Prostate gland (tissue), 2 donors: ENCODE measurements around the gene DNAJC16. TPM values are rescaled to one million over a fixed set of nuclear protein-coding genes. Genes with fewer than 3 reads are reported as not detected.

Experiments used
- DNase-seq: peaks from one replicate; pipeline ENCODE4 v3.0.0-alpha.2; 2019; ENCODE audit warnings: low spot score
- H3K27ac ChIP-seq, 2 donors: fragments of 200-600 bp; sonication (generic); 2 replicates each; pipeline ENCODE4 v1.5.1; 2017 to 2019
- H3K27me3 ChIP-seq: fragments of 200-600 bp; sonication (generic); replicated peaks from 2 replicates; pipeline ENCODE4 v1.5.1; 2019; ENCODE audit not compliant: insufficient read depth
- H3K36me3 ChIP-seq, 2 donors: fragments of 200-600 bp; sonication (generic); 1 replicate in 1 of 2; 2 replicates in 1 of 2; pipeline versions ENCODE4 v1.5.1 to v1.8.1; 2017 to 2019
- H3K4me1 ChIP-seq: fragments of 200-600 bp; sonication (generic); replicated peaks from 2 replicates; pipeline ENCODE4 v1.5.1; 2019
- H3K4me3 ChIP-seq, 2 donors: fragments of 200-600 bp; sonication (generic); 2 replicates each; pipeline ENCODE4 v1.5.1; 2017 to 2019
- H3K9me3 ChIP-seq: fragments of 200-600 bp; sonication (generic); 2 replicates; pipeline ENCODE4 v1.5.1; 2017
- POLR2A ChIP-seq: fragments of 450-650 bp; IDR thresholded peaks from one replicate; pipeline ENCODE4 v1.6.1; 2016; ENCODE audit warnings: antibody characterized with exemption, mild to moderate bottlenecking
- POLR2AphosphoS5 ChIP-seq: sonication (generic); formaldehyde crosslinking; IDR thresholded peaks from one replicate; pipeline ENCODE4 v1.6.1; 2017; ENCODE audit warnings: antibody characterized with exemption
- WGBS: methylation state at CpG from one replicate; pipeline ENCODE4 v1.1.5; 2018; 5-methylcytosine and 5-hydroxymethylcytosine counted together
- intact Hi-C: fragments of 100-400 bp; cut with DNase I; formaldehyde crosslinking; loops from one replicate; pipeline ENCODE4 v1.14.2; 2022
- total RNA-seq, 2 donors: library from RNA; depleted of rRNA; stranded (reverse); fragments of >200 nt; gene quantifications; one replicate each; pipeline ENCODE4 v1.1.0, GENCODE V29; 2016
- TF ChIP-seq, protein P1 (sequence below), 4 experiments: fragments of 200-600 bp in 2 of 4; fragments of 450-650 bp in 2 of 4; sonication (generic) in 2 of 4; IDR thresholded peaks; 1 replicate in 3 of 4; 2 replicates in 1 of 4; pipeline ENCODE4 v1.5.1; 2016 to 2019; ENCODE audit warnings: antibody characterized with exemption in 4 of 4, mild to moderate bottlenecking in 2 of 4, moderate library complexity in 2 of 4

DNAJC16 gene
- total RNA-seq, 2 donors from 2014 or later, result 21.5 to 27.2 TPM

DNA sequence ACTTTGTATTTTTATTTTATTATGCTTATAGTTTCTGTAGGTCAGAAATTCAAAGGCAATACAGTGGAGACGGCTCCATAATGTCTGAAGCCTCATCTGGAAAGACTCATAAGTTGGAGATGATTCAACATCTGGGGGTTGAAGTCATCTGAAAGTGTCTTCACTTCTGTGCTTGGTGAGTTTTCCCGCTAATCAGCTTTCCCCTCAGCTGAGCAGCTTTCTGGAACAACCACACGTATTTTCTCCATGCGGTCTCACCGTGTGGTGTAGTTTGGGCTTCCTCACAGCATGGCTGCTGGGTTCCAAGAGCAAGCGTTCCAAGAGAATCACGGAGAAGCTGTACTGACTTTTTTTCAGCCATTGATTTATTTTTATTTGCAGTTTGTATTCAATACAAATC is 83.0 kb downstream of the DNAJC16 start:
- 73% methylated on average over 7 of the region's 7 CpGs for whole genome bisulfite sequencing
- intact Hi-C loops, result no loop called here
- Histone ChIP-seq H3K27me3 (no peaks in the 10 kb centered on the region), H3K9me3 (no peaks in the 10 kb centered on the region), H3K4me3 (no peak overlapping the region), H3K36me3 (no peaks in the 10 kb centered on the region), H3K27ac (peak overlapping the region; percentile 64 to 77), H3K4me1 (peaks cover 5% of the 10 kb centered on the region)
- no peak for DNase-seq
- no peak for TF ChIP-seq POLR2A
- TF ChIP-seq, protein P1, sequence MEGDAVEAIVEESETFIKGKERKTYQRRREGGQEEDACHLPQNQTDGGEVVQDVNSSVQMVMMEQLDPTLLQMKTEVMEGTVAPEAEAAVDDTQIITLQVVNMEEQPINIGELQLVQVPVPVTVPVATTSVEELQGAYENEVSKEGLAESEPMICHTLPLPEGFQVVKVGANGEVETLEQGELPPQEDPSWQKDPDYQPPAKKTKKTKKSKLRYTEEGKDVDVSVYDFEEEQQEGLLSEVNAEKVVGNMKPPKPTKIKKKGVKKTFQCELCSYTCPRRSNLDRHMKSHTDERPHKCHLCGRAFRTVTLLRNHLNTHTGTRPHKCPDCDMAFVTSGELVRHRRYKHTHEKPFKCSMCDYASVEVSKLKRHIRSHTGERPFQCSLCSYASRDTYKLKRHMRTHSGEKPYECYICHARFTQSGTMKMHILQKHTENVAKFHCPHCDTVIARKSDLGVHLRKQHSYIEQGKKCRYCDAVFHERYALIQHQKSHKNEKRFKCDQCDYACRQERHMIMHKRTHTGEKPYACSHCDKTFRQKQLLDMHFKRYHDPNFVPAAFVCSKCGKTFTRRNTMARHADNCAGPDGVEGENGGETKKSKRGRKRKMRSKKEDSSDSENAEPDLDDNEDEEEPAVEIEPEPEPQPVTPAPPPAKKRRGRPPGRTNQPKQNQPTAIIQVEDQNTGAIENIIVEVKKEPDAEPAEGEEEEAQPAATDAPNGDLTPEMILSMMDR (IDR thresholded peaks at IDR 0.05), result no peak
- no peak for TF ChIP-seq POLR2AphosphoS5

DNA sequence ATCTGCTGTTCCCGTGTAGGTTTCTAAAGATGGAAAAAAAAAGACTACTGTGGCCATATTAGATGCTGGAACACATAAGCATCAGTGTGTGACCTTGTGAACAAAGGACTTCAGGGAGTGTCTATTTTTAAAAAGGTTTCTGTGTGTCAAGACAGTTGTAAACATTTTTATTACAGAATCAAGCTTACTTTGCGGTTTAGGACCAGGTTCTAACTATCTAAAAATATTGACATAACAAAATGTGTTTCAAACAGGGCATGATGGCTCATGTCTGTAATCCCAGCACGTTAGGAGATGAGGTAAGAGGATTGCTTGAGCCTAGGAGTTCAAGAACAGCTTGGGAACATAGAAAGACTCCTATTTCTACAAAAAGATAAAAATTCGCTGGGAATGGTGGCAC is 83.5 kb downstream of the DNAJC16 start:
- Histone ChIP-seq H3K4me3 (no peak overlapping the region), H3K36me3 (no peaks in the 10 kb centered on the region), H3K27ac (peak overlapping the region; percentile 64 to 77), H3K4me1 (peaks cover 5% of the 10 kb centered on the region), H3K27me3 (no peaks in the 10 kb centered on the region), H3K9me3 (no peaks in the 10 kb centered on the region)
- TF ChIP-seq POLR2AphosphoS5, result peak; percentile 97
- TF ChIP-seq, protein P1 (IDR thresholded peaks at IDR 0.05), result no peak
- DNase-seq, result peak; percentile 64
- 28% methylated on average over 4 of the region's 4 CpGs for WGBS
- intact Hi-C loops, result no loop called here

DNA sequence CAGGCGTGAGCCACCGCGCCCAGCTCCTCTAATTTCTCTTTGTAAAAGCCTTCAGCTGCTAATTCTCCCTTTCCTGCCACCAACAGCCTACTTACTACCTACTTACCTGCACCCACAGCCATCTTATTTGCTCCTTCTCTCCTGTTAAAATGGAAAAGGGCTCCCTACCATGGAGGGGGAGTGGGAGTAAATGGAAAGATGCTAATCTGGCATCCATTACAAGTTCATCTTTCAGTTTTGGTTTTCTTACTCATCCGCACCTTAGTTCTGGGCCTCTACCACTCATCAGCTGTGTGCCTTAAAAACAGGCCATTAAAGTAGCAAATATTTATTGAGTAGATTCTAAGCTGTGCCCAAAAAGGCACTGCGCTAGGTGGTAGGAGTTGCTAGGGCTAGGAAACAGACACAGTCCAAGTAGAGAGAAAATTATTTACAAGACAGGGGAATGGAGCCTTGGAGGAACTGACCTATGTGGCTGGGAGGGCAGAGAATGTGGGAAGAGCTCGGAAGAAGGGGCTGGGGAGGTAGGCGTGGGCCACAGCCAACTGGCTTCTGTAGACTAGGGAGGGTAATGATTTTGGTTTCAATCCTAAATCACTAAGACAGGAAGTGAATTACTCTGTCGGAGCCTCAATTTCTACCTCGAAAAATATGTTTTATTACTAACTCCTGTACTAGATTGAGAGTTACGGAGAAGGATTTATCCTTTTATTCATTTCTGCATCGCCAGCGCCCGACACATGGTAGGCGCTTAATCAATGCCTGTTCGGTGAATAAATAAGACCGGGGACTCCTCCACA is 89.9 kb downstream of the DNAJC16 start:
- H3K27me3 ChIP-seq, result no peaks in the 10 kb centered on the region
- peak overlapping the region; percentile 83 to 95 for H3K4me3 ChIP-seq
- DNase-seq, result no peak
- no peaks in the 10 kb centered on the region for H3K9me3 ChIP-seq
- WGBS, result 24% methylated on average over 16 of the region's 16 CpGs
- TF ChIP-seq POLR2A, result no peak
- TF ChIP-seq, protein P1 (IDR thresholded peaks at IDR 0.05), result no peak
- no peak for TF ChIP-seq POLR2AphosphoS5
- no peaks in the 10 kb centered on the region for H3K36me3 ChIP-seq
- intact Hi-C loops, result loop anchor here (1.0 to 5.0 kb wide), 2 partner anchors 86 to 90 kb away; partner anchors contain the start of gene DNAJC16
- H3K27ac ChIP-seq, result peak overlapping the region; percentile 94 to 97
- peaks cover 7% of the 10 kb centered on the region for H3K4me1 ChIP-seq

DNA sequence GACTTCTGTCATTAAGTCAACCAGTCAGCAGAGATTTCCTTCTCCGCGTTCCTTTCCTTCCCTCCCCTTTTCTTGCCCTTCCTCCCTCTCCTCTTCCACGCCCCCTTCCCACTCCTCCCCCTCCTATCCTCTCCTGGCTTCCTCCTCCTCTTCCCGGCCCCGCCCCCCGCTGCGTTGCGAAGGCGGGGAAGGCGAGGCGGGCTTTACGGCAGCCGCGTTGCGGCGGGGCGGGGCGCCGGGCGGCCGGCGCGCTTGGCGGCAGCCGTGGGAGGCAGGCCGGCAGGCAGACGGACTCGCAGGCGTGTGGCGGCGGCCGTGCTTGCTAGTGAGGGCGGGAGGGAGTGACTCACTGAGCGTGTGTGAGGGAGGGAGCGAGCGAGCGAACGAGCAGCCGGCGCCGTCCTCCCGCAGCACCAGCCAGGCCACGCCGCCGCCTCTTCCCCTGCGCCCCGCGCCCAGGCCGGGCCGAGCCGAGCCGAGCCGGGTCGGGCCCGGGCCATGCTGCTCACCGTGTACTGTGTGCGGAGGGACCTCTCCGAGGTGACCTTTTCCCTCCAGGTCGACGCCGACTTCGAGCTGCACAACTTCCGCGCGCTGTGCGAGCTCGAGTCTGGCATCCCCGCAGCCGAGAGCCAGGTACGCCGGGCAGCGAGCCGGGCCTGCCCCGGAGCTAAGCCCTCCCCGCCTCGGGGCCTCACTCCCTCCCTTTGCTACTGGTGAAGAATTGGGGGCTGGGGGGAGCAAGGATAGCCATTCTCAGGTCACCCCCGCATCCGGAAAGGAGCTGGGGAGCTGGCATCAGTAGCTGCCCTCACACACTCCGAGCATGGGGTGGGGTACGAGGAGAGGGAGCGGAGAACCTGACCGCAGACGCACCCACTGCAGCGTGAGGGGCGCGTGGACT is 90.8 kb downstream of the DNAJC16 start, which contains the start of gene DDI2:
Gene DDI2 (plus strand): TSS at position 286 of the 904 bp plus-strand sequence. CDS start 213 bp downstream, at position 499.
- WGBS, result under 1% methylated on average over 30 of the region's 86 CpGs
- Histone ChIP-seq H3K36me3 (no peaks in the 10 kb centered on the region), H3K27ac (peak within 1 kb of the TSS; percentile 96 to 97), H3K9me3 (no peaks in the 10 kb centered on the region), H3K27me3 (no peaks in the 10 kb centered on the region), H3K4me3 (peak within 1 kb of the TSS; percentile 83 to 95), H3K4me1 (peaks cover 7% of the 10 kb centered on the region)
- DNase-seq, result peak; percentile 97
- intact Hi-C loops, result loop anchor here (1.0 to 5.0 kb wide), 2 partner anchors 85 to 91 kb away; partner anchors contain the start of gene DNAJC16
- TF ChIP-seq POLR2A (peak; percentile 96), POLR2AphosphoS5 (peak; percentile 95)
- TF ChIP-seq, protein P1 (IDR thresholded peaks at IDR 0.05), result peak in 2 of 4 experiments; percentile 7 to 22
